MM.1S (cell line): ENCODE measurements around the gene SDSL.
A peak's percentile ranks its signal among the peaks of the same experiment; 100 is the strongest.

Experiments
- DNase-seq: peaks from one replicate; pipeline ENCODE4 v3.0.0-alpha.2; 2015
- H2AFZ ChIP-seq: fragments of 300-600 bp; sonication (generic); 2 replicates; pipeline ENCODE4 v1.6.0; 2016; ENCODE audit warnings: antibody characterized with exemption, low read length
- H3F3A ChIP-seq: fragments of 300-600 bp; sonication (generic); 2 replicates; pipeline ENCODE4 v1.6.1; 2016; ENCODE audit warnings: mild to moderate bottlenecking, antibody characterized with exemption, low read length, moderate library complexity, mixed read lengths; ENCODE audit not compliant: insufficient read depth
- H3K27ac ChIP-seq: fragments of 300-600 bp; sonication (generic); 2 replicates; pipeline ENCODE4 v1.5.1; 2016; ENCODE audit warnings: mild to moderate bottlenecking, low read length
- H3K27me3 ChIP-seq: fragments of 300-600 bp; sonication (generic); replicated peaks from 2 replicates; pipeline ENCODE4 v1.6.0; 2016; ENCODE audit warnings: low read length; ENCODE audit not compliant: insufficient read depth
- H3K36me3 ChIP-seq: fragments of 300-600 bp; sonication (generic); replicated peaks from 2 replicates; pipeline ENCODE4 v1.6.1; 2016; ENCODE audit warnings: mild to moderate bottlenecking, low read length, mixed read lengths; ENCODE audit not compliant: insufficient read depth
- H3K4me1 ChIP-seq: fragments of 300-600 bp; sonication (generic); 2 replicates; pipeline ENCODE4 v1.6.1; 2016; ENCODE audit warnings: low read length, mixed read lengths
- H3K4me2 ChIP-seq: fragments of 300-600 bp; sonication (generic); 2 replicates; pipeline ENCODE4 v1.6.0; 2016; ENCODE audit warnings: low read depth, low read length
- H3K4me3 ChIP-seq: fragments of 300-600 bp; sonication (generic); 2 replicates; pipeline ENCODE4 v1.5.1; 2016; ENCODE audit warnings: low read length, mixed read lengths
- H3K79me2 ChIP-seq: fragments of 300-600 bp; sonication (generic); 2 replicates; pipeline ENCODE4 v1.6.1; 2016; ENCODE audit warnings: mixed run types, low read length, mixed read lengths
- H3K9ac ChIP-seq: fragments of 300-600 bp; sonication (generic); 2 replicates; pipeline ENCODE4 v1.6.1; 2016; ENCODE audit warnings: low read length, mixed read lengths
- H3K9me2 ChIP-seq: fragments of 300-600 bp; sonication (generic); replicated peaks from 2 replicates; pipeline ENCODE4 v1.6.1; 2016; ENCODE audit warnings: mild to moderate bottlenecking, low read length, mixed read lengths; ENCODE audit not compliant: insufficient read depth
- H3K9me3 ChIP-seq: fragments of 300-600 bp; sonication (generic); replicated peaks from 2 replicates; pipeline ENCODE4 v1.6.1; 2016; ENCODE audit warnings: mild to moderate bottlenecking, low read length, mixed read lengths; ENCODE audit not compliant: insufficient read depth
- H4K20me1 ChIP-seq: fragments of 300-600 bp; sonication (generic); 2 replicates; pipeline ENCODE4 v1.6.1; 2016; ENCODE audit warnings: mild to moderate bottlenecking, low read length, moderate library complexity, mixed read lengths; ENCODE audit not compliant: insufficient read depth
- CTCF ChIP-seq: fragments of 300-600 bp; sonication (generic); IDR thresholded peaks from 2 replicates; pipeline ENCODE4 v1.5.1; 2016; ENCODE audit warnings: antibody characterized with exemption, low read length, mixed read lengths
- EZH2 ChIP-seq: fragments of 300-600 bp; sonication (generic); optimal IDR thresholded peaks from 2 replicates; pipeline ENCODE3; 2017; ENCODE audit warnings: low read depth, mild to moderate bottlenecking, antibody characterized with exemption, low read length, mixed read lengths
- EZH2phosphoT487 ChIP-seq: fragments of 300-600 bp; sonication (generic); IDR thresholded peaks from 2 replicates; pipeline ENCODE4 v1.6.1; 2018; ENCODE audit warnings: antibody characterized with exemption, low read length

The SDSL gene

GRCh38 chr12:113424456-113424855, 2.3 kb downstream of the SDSL start:
- Histone ChIP-seq H3K9me2 (no peaks in the 10 kb centered on the region), H3K9ac (no peak overlapping the region), H3K79me2 (no peaks in the 10 kb centered on the region; the same call in none of the 2 replicates), H3F3A (peaks cover 6% of the 10 kb centered on the region; the same call in 1 of the 2 replicates), H3K36me3 (no peaks in the 10 kb centered on the region), H3K4me1 (no peaks in the 10 kb centered on the region), H3K4me2 (no peak overlapping the region), H4K20me1 (no peaks in the 10 kb centered on the region), H3K9me3 (no peaks in the 10 kb centered on the region), H3K27ac (no peak overlapping the region), H2AFZ (no peak overlapping the region), H3K4me3 (no peak overlapping the region), H3K27me3 (no peaks in the 10 kb centered on the region)
- TF ChIP-seq EZH2phosphoT487 (no peak), EZH2 (no peak), CTCF (no peak)
- DNase-seq = no peak

- peak; percentile 12 for DNase-seq
- Histone ChIP-seq H3F3A (peaks cover 6% of the 10 kb centered on the region; the same call in 1 of the 2 replicates), H2AFZ (no peak overlapping the region), H3K9me3 (no peaks in the 10 kb centered on the region), H3K9ac (no peak overlapping the region), H3K79me2 (no peaks in the 10 kb centered on the region; the same call in none of the 2 replicates), H3K4me3 (no peak overlapping the region), H3K36me3 (no peaks in the 10 kb centered on the region), H3K4me2 (no peak overlapping the region), H3K27me3 (no peaks in the 10 kb centered on the region), H4K20me1 (no peaks in the 10 kb centered on the region), H3K4me1 (no peaks in the 10 kb centered on the region), H3K27ac (no peak overlapping the region), H3K9me2 (no peaks in the 10 kb centered on the region)
- no peak for TF ChIP-seq EZH2phosphoT487
- peak; percentile 60 for TF ChIP-seq CTCF
Measured at GRCh38 chr12:113424915-113425823, 3.0 kb downstream of the SDSL start.

- Histone ChIP-seq H3K4me2 (no peak overlapping the region), H3K9me2 (no peaks in the 10 kb centered on the region), H4K20me1 (no peaks in the 10 kb centered on the region), H3K27ac (no peak overlapping the region), H3K79me2 (no peaks in the 10 kb centered on the region; the same call in none of the 2 replicates), H3K4me1 (no peaks in the 10 kb centered on the region), H3F3A (peaks cover 6% of the 10 kb centered on the region; the same call in 1 of the 2 replicates), H3K9me3 (no peaks in the 10 kb centered on the region), H3K36me3 (no peaks in the 10 kb centered on the region), H2AFZ (no peak overlapping the region), H3K4me3 (no peak overlapping the region), H3K9ac (no peak overlapping the region), H3K27me3 (no peaks in the 10 kb centered on the region)
- no peak for DNase-seq
- TF ChIP-seq EZH2 (no peak), CTCF (no peak), EZH2phosphoT487 (no peak)
Measured at GRCh38 chr12:113425960-113426453, 3.8 kb downstream of the SDSL start.
